ENCODE measurements around the gene RBM38.
"Not testable (repeated sequence)": the region's sequence is repeated elsewhere in the genome, so short reads cannot be mapped to it uniquely, and the experiment has no call there.

The RBM38 gene

DNA sequence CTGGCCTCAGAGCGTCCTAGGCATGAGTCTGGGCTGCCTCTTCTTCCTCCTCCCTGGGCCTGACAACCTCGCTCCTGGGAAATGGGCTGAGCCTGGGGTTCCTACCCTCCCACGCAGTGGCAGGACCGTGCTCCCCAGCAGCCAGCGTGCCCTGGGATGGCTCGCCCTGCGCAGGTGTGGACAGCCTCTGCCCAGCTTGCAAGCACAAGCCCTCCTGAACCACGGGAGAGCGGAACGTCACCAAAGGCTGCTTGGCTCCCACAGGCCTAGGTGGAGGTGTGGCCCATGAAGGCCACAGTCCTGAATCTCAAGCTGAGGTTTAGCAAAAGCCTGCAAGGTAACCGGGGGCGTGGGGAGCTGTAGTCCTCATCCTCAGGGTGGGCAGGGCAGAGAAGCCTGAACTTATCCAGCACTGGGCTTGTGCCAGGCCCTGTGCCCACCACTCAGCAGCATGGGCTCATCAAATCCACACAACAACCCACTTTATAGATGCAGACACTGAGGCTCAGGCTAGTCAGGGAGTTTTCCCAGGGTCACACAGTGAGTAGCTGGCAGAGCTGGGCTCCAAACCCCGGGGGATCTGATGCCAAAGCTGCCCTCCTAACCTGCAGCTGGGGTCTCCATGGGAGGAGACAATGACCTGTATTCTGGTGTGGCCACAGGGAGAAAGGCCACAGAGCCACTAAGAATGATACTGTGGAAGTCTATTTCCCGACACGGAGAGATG is 25.3 kb downstream of the RBM38 start:
- Histone ChIP-seq H3K4me1 (ENCODE audit: control insufficient read depth in 1 of 2, insufficient read depth in 2 of 2, low read length in 2 of 2) (peaks cover 0 to 8% of the 10 kb centered on the region in 2 donors), H3K27me3 (ENCODE audit: low read depth, low read length) (no peaks in the 10 kb centered on the region), H3K36me3 (ENCODE audit: control insufficient read depth in 1 of 2, insufficient read depth in 2 of 2, low read length in 2 of 2) (no peaks in the 10 kb centered on the region), H3K4me3 (ENCODE audit: low read depth in 1 of 2, low read length in 2 of 2) (no peak overlapping the region), H3K9me3 (ENCODE audit: control insufficient read depth in 1 of 2, low read length in 2 of 2) (no peaks in the 10 kb centered on the region), H3K27ac (ENCODE audit: low read length) (no peak overlapping the region)

DNA sequence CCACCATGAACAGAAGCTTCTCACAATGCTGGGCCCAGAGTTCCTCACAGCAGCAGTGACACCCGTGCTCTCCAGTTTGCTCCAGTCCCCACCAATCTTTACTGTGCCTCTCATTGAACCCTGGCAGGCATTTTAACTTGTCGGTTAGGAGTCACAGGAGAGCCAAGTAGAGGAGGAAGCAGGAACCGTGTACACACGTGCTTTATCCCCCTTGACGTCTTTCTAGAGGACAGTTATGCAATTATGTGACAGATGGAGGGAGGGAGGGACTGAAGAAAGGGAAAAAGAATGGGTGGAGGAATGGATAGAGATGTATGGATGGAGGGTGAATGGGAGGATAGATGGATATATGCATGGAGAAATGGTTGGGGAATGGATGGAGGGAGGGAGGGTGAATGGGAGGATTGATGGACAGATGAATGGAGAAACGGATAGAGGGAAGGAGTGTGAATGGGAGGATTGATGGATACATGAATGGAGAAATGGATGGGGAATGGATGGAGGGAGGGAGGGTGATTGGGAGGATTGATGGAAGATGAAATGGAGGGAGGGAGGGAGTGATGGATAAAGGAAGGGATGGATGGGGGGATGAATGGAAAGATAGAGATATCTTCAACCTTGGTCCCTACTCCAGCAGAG is 26.0 kb downstream of the RBM38 start:
- no peak overlapping the region for H3K4me3 ChIP-seq (ENCODE audit: low read depth in 1 of 2, low read length in 2 of 2)

DNA sequence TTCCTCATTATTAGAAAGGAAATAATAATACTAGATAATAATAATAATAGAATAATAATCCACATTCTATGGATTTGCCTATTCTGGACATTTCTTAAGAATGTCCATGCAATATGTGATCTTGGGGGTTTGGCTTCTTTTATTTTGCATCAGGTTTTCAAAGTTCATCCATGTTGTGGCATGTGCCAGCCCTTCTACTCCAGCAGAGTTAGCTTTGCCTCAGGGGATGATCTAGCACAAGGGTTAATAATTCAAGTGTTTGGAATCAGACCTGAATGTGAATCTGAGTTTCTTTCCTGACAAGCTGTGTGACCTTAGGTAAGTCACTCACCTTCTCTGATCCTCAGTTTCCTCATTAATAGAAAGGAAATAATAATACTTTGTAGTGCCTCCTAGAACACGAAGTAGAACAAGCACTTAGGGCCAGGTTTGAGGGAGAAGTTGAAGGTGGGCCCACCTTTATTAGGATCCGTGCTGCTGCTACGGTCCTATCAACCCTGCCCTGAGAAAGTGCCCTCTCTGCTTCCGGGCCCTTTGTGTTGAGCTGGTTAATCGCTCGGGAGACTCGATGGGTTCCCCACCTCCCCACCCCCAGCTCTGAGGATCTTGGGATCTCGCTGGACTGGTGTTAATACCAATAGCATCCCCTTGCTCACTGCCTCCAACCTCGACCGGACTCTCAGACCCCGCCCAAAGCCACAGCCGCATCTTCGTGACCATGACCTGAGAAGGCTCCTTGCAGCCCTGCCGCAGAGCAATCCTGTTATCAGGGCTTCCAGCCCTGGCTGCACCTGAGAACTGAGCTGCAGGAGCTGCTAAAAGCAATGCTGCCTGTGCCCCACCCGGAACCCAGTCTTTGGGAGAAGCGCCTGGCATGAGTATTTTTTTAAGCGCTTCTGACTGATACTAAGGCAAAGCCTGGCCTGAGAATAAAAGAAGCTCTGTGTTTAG is 26.9 kb downstream of the RBM38 start:
- H3K36me3 ChIP-seq (ENCODE audit: control insufficient read depth in 1 of 2, insufficient read depth in 2 of 2, low read length in 2 of 2) = no peaks in the 10 kb centered on the region
- no peak overlapping the region for H3K4me3 ChIP-seq (ENCODE audit: low read depth in 1 of 2, low read length in 2 of 2)
- H3K9me3 ChIP-seq (ENCODE audit: control insufficient read depth in 1 of 2, low read length in 2 of 2) = no peaks in the 10 kb centered on the region
- no peak overlapping the region for H3K27ac ChIP-seq (ENCODE audit: low read length)
- H3K4me1 ChIP-seq (ENCODE audit: control insufficient read depth in 1 of 2, insufficient read depth in 2 of 2, low read length in 2 of 2) = peaks cover 0 to 8% of the 10 kb centered on the region in 2 donors
- H3K27me3 ChIP-seq (ENCODE audit: low read depth, low read length) = no peaks in the 10 kb centered on the region

More for the DNA sequence above, 26.0 kb downstream of the RBM38 start:
- Histone ChIP-seq H3K4me1 (ENCODE audit: control insufficient read depth in 1 of 2, insufficient read depth in 2 of 2, low read length in 2 of 2) (peaks cover 0 to 8% of the 10 kb centered on the region in 2 donors), H3K27ac (ENCODE audit: low read length) (no peak overlapping the region), H3K27me3 (ENCODE audit: low read depth, low read length) (no peaks in the 10 kb centered on the region), H3K36me3 (ENCODE audit: control insufficient read depth in 1 of 2, insufficient read depth in 2 of 2, low read length in 2 of 2) (no peaks in the 10 kb centered on the region), H3K9me3 (ENCODE audit: control insufficient read depth in 1 of 2, low read length in 2 of 2) (no peaks in the 10 kb centered on the region)

DNA sequence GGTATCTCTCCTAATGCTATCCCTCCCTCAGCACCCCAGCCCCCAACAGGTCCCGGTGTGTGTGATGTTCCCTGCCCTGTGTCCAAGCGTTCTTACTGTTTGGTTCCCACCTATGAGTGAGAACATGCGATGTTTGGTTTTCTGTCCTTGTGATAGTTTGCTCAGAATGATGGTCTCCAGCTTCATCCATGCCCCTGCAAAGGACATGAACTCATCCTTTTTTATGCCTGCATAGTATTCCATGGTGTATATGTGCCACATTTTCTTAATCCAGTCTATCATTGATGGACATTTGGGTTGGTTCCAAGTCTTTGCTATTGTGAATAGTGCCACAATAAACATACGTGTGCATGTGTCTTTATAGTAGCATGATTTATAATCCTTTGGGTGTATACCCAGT is 28.3 kb downstream of the RBM38 start:
- not testable (repeated sequence) for H3K4me1 ChIP-seq (ENCODE audit: control insufficient read depth in 1 of 2, insufficient read depth in 2 of 2, low read length in 2 of 2); H3K27ac ChIP-seq (ENCODE audit: low read length); H3K27me3 ChIP-seq (ENCODE audit: low read depth, low read length); H3K4me3 ChIP-seq (ENCODE audit: low read depth in 1 of 2, low read length in 2 of 2); H3K9me3 ChIP-seq (ENCODE audit: control insufficient read depth in 1 of 2, low read length in 2 of 2); H3K36me3 ChIP-seq (ENCODE audit: control insufficient read depth in 1 of 2, insufficient read depth in 2 of 2, low read length in 2 of 2)

DNA sequence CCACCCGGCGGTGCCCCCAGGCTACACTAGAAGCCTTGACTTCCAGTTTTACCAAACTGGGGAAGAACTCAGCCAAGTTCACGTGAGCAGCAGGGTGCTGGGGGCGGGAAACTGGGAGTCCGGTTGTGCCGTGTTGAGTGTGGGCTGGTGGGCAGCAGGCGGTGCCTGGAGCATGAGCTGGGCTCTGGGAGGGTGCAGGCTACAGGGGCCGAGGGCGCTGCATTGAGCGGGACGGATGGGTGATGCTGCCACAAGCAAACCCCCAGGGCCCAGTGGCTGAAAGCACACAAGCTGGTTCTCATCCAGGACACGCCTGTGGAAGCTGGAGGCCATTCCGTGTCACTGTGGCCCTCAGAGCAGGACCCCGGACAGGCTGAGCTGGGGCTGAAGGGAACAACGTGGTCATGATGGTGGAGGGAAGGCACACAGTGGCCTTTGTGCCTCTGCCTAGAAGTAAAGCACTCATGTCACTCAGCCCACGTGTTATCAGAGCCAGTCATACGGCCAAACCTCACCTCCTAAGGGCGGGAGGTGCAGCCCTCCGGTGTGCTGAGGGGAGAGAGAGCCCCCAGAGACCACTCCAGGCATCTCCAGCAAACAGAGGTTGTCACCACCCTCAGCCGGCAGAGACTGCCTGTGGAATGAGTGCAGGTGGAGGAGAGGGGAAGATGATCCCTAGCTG is 29.5 kb downstream of the RBM38 start:
- H3K36me3 ChIP-seq (ENCODE audit: control insufficient read depth in 1 of 2, insufficient read depth in 2 of 2, low read length in 2 of 2) = no peaks in the 10 kb centered on the region

DNA sequence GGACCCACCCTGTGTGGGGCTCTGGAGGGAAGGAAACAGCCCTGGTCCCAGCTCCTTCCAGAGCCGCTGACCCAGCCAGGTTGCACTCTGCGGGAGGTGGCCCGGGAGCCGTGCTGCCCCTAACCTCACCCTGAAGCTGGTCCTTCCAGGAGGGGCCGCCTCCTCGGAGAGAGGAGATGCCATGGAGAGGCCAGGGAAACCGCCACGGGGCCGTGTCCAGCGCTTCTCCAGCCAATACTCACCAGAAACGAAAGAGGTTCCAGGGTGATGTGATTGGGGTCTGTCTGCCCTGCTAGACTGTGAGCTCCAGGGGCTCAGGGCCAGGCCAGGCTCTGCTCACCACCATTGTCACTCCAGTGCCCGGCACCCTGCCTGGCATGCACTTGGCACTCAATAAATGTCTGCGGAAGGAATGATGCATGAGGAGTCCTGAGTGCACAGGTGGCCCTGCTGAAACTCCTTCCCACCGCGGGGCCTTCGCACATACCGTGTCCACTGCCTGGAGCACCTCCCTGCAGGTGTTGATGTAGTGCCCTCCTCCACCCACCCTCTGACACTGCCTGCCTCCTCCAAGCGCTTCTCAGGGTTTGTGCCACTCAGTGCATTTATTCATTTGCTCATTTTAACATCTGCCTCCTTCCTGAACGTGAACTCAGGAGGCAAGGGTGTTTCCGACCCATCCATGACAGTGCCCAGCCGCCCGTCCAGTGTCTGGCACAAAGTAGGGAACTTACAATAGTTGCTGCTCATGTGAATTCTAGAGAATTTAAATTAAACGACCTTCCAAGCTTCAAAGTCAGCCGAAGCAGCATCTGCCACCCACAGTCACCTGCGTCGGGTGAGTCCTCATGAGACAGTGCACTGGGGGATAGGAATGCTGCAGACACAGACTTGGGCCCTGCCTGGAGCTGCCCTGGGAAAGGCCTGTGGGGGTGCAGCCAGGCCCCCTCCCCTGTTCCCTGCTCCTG is 30.3 kb downstream of the RBM38 start:
- H3K4me3 ChIP-seq (ENCODE audit: low read depth in 1 of 2, low read length in 2 of 2) = no peak overlapping the region
- H3K27ac ChIP-seq (ENCODE audit: low read length) = no peak overlapping the region
- H3K27me3 ChIP-seq (ENCODE audit: low read depth, low read length) = no peaks in the 10 kb centered on the region
- H3K9me3 ChIP-seq (ENCODE audit: control insufficient read depth in 1 of 2, low read length in 2 of 2) = no peaks in the 10 kb centered on the region
- H3K36me3 ChIP-seq (ENCODE audit: control insufficient read depth in 1 of 2, insufficient read depth in 2 of 2, low read length in 2 of 2) = no peaks in the 10 kb centered on the region
- H3K4me1 ChIP-seq (ENCODE audit: control insufficient read depth in 1 of 2, insufficient read depth in 2 of 2, low read length in 2 of 2) = no peaks in the 10 kb centered on the region

More for the DNA sequence above, 29.5 kb downstream of the RBM38 start:
- Histone ChIP-seq H3K9me3 (ENCODE audit: control insufficient read depth in 1 of 2, low read length in 2 of 2) (no peaks in the 10 kb centered on the region), H3K4me1 (ENCODE audit: control insufficient read depth in 1 of 2, insufficient read depth in 2 of 2, low read length in 2 of 2) (no peaks in the 10 kb centered on the region), H3K27ac (ENCODE audit: low read length) (no peak overlapping the region), H3K4me3 (ENCODE audit: low read depth in 1 of 2, low read length in 2 of 2) (no peak overlapping the region), H3K27me3 (ENCODE audit: low read depth, low read length) (no peaks in the 10 kb centered on the region)

DNA sequence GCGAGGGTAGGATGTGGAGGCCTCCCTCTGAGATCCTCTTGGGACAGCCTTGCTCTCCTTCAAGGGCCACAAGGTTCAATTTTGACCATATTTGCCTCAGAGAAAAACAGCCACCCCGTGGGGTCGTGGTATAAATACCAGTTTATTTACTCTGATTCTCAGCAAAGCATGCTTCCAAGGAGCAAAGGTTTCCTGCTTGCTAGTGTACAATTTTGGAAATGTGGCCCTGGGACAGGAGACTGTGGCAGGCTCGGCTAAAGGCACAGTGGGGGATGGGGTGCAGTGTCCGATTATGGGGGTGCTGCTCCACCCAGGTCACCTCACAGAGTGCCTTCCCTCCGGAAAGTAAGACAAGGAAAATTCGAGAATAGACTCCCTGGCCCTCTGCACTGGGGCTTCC is 31.1 kb downstream of the RBM38 start:
- no peak overlapping the region for H3K4me3 ChIP-seq (ENCODE audit: low read depth in 1 of 2, low read length in 2 of 2)

DNA sequence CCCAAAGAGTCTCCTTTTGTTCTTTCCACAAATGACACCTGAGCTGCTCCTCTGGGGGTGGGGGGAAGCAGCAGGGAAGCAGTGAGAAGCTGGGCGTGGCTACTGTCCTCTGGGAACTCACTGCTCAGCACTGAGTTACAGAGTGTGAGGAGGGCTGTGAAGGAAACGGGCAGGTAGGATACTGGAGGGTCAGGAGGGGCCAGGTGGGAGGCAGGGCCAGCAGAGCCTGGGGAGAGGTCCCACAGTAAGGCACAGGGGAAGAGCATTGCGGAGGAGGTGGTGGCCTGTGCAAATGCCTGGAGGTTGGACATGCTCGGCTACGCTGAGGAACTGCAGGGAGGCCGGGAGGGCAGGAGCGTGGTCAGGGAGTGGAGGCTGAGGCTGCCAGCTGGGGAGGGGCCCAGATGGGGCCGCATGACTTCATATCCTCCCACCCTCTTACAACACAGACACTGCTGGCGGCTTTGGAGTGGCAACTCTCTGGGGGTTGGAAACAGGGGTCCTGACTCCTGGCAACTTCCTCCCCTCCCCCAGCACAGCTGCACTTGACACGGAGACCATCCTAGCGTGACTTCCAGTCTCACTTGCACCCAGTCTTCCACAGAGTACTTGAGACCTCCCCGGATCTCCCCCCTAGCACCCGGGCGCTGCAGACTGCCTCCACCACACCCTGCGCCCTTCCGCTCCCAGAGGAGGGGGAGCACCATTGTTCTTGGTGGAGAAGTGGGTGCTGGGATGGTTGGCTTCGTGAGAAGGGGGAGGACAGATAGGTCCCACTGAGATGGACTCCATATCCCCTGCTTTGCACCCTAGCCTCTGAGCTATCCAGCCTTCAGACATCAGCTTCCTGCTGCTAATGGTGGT is 34.2 kb downstream of the RBM38 start:
- H3K4me1 ChIP-seq (ENCODE audit: control insufficient read depth in 1 of 2, insufficient read depth in 2 of 2, low read length in 2 of 2) = no peaks in the 10 kb centered on the region

More for the DNA sequence above, 31.1 kb downstream of the RBM38 start:
- Histone ChIP-seq H3K27ac (ENCODE audit: low read length) (no peak overlapping the region), H3K9me3 (ENCODE audit: control insufficient read depth in 1 of 2, low read length in 2 of 2) (no peaks in the 10 kb centered on the region), H3K4me1 (ENCODE audit: control insufficient read depth in 1 of 2, insufficient read depth in 2 of 2, low read length in 2 of 2) (no peaks in the 10 kb centered on the region), H3K36me3 (ENCODE audit: control insufficient read depth in 1 of 2, insufficient read depth in 2 of 2, low read length in 2 of 2) (no peaks in the 10 kb centered on the region), H3K27me3 (ENCODE audit: low read depth, low read length) (no peaks in the 10 kb centered on the region)

DNA sequence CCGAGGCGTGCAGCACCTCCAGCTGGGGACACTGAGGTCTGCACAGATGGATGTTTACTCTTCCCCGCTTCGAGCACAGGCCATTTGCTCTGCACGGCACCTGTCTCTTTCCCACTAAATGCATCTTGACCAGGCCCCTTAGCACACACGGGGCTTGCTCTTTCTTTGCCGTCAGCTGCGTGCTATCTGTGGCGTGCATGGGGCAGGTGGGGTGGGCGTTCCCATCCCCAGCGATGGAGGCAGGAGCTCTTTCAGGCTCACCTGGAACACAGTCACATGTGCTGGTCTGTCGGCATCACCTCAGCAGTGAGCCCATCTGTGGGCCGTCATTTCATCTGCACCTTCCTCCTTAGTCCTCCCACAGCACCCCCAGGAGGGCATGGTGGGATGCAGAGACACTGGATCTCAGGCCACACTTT is 35.1 kb downstream of the RBM38 start:
- H3K9me3 ChIP-seq (ENCODE audit: control insufficient read depth in 1 of 2, low read length in 2 of 2) = no peaks in the 10 kb centered on the region
- no peak overlapping the region for H3K27ac ChIP-seq (ENCODE audit: low read length)
- H3K4me3 ChIP-seq (ENCODE audit: low read depth in 1 of 2, low read length in 2 of 2) = no peak overlapping the region
- H3K36me3 ChIP-seq (ENCODE audit: control insufficient read depth in 1 of 2, insufficient read depth in 2 of 2, low read length in 2 of 2) = no peaks in the 10 kb centered on the region
- H3K4me1 ChIP-seq (ENCODE audit: control insufficient read depth in 1 of 2, insufficient read depth in 2 of 2, low read length in 2 of 2) = no peaks in the 10 kb centered on the region
- no peaks in the 10 kb centered on the region for H3K27me3 ChIP-seq (ENCODE audit: low read depth, low read length)

More for the DNA sequence above, 34.2 kb downstream of the RBM38 start:
- Histone ChIP-seq H3K9me3 (ENCODE audit: control insufficient read depth in 1 of 2, low read length in 2 of 2) (no peaks in the 10 kb centered on the region), H3K27me3 (ENCODE audit: low read depth, low read length) (no peaks in the 10 kb centered on the region), H3K36me3 (ENCODE audit: control insufficient read depth in 1 of 2, insufficient read depth in 2 of 2, low read length in 2 of 2) (no peaks in the 10 kb centered on the region), H3K4me3 (ENCODE audit: low read depth in 1 of 2, low read length in 2 of 2) (no peak overlapping the region), H3K27ac (ENCODE audit: low read length) (no peak overlapping the region)

Data from muscle layer of duodenum (tissue), 2 donors.